ENCODE results near the gene C2orf49. TPM values are rescaled to one million over a fixed set of nuclear protein-coding genes. Genes with fewer than 3 reads are reported as not detected.

C2orf49 gene
- total RNA-seq, 1 experiment from 2014 or later = 11.6 TPM

DNA sequence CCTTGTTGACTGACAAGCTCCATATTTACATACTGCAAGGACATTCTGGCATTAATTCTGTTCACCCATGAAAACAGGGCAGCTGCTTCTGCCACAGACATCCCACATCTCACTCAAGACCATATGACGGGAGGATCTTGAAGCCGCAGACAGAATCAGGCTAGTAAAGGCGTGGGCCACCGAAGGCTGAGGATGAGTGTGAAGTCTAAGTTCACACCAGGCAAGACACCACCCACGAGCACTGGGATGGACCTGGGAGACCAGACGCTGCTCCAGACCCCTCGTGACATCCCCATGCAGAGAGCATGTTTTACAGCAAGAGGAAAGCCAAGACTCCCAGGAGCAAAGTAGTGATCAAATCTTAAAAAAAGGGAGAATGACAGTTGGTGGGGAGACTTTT is 58.4 kb downstream of the C2orf49 start:
- no peak for DNase-seq
- Histone ChIP-seq H3F3A (ENCODE audit: low read length, unreplicated experiment) (peaks cover 4% of the 10 kb centered on the region), H3K79me2 (ENCODE audit: low read length) (peaks cover 85% of the 10 kb centered on the region), H2AFZ (ENCODE audit: low read length) (no peak overlapping the region), H3K9me3 (ENCODE audit: low read length) (no peaks in the 10 kb centered on the region), H3K36me3 (ENCODE audit: low read depth, low read length) (peaks cover 34% of the 10 kb centered on the region), H3K4me2 (ENCODE audit: low read length) (peak overlapping the region; percentile 79), H3K4me1 (ENCODE audit: insufficient read depth, low read length) (peaks cover 64% of the 10 kb centered on the region), H3K9me2 (replicated peaks; ENCODE audit: low read length) (no peaks in the 10 kb centered on the region), H3K4me3 (ENCODE audit: low read length) (peak overlapping the region; percentile 63), H3K27me3 (ENCODE audit: low read length) (no peaks in the 10 kb centered on the region), H3K9ac (ENCODE audit: low read length) (peak overlapping the region; percentile 68), H3K27ac (ENCODE audit: low read length) (peak overlapping the region; percentile 96), H4K20me1 (ENCODE audit: low read length) (peaks cover 16% of the 10 kb centered on the region; the same call in 1 of the 2 replicates)
- intact Hi-C loops (cut with micrococcal nuclease) = loop anchor here (1.0 to 2.0 kb wide), 3 partner anchors 15 to 125 kb away; no protein-coding TSS in a partner anchor
- ATAC-seq = no peak
- POLR2A ChIA-PET (ENCODE audit: unreplicated experiment) = no interaction called here
- CTCF ChIA-PET = no interaction called here
- BruUV-seq (replicated peaks) = no TSS peak
- TF ChIP-seq, protein P1, sequence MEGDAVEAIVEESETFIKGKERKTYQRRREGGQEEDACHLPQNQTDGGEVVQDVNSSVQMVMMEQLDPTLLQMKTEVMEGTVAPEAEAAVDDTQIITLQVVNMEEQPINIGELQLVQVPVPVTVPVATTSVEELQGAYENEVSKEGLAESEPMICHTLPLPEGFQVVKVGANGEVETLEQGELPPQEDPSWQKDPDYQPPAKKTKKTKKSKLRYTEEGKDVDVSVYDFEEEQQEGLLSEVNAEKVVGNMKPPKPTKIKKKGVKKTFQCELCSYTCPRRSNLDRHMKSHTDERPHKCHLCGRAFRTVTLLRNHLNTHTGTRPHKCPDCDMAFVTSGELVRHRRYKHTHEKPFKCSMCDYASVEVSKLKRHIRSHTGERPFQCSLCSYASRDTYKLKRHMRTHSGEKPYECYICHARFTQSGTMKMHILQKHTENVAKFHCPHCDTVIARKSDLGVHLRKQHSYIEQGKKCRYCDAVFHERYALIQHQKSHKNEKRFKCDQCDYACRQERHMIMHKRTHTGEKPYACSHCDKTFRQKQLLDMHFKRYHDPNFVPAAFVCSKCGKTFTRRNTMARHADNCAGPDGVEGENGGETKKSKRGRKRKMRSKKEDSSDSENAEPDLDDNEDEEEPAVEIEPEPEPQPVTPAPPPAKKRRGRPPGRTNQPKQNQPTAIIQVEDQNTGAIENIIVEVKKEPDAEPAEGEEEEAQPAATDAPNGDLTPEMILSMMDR (conservative IDR thresholded peaks at IDR 0.05; ENCODE audit: low read depth, low read length) = no peak
- no peak for TF ChIP-seq EZH2phosphoT487 (IDR thresholded peaks at IDR 0.05; ENCODE audit: borderline replicate concordance, low read length)
- no peak for TF ChIP-seq EZH2 (IDR thresholded peaks at IDR 0.05; ENCODE audit: low read length, unreplicated experiment)

DNA sequence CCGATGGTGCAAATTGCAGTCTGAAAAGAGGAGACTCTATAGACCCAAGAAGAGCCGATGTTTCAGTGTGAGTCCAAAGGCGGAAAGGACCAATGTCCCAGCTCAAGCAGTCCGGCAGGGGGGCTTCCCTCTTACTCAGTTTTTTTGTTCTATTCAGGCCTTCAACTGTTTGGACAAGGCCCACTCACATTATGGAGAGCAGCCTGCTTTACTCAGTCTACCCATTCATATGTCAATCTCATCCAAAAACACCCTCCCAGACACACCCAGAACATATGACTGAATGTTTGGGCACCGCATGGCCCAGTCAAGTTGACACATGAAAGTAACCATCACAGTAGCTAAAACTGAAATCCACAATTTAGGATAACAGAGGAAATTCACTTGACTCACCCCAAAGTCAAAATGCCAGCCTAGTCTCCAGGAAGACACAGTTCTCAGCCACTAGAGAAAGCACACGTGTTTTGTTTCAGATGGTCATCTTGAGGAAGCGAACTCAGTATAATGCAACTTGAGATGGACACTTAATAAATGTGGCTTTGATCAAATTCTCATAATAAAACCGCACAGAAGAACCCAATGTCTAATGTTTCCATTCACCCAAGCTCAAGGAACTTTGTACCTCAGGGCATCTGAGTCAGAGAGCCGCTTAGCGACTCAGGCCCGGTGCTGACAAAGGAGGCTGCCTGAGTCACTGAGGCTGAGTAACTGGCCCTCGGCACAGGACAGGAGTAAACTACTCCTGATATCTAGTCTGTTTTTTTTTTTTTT is 59.1 kb downstream of the C2orf49 start:
- Histone ChIP-seq H3K9me2 (replicated peaks; ENCODE audit: low read length) (no peaks in the 10 kb centered on the region), H3K9ac (ENCODE audit: low read length) (peak overlapping the region; percentile 68), H3K4me1 (ENCODE audit: insufficient read depth, low read length) (peaks cover 58% of the 10 kb centered on the region), H3K79me2 (ENCODE audit: low read length) (peaks cover 78% of the 10 kb centered on the region), H3K9me3 (ENCODE audit: low read length) (no peaks in the 10 kb centered on the region), H2AFZ (ENCODE audit: low read length) (no peak overlapping the region), H3K4me2 (ENCODE audit: low read length) (peak overlapping the region; percentile 79), H3K36me3 (ENCODE audit: low read depth, low read length) (peaks cover 34% of the 10 kb centered on the region), H3K27ac (ENCODE audit: low read length) (peak overlapping the region; percentile 96), H3K27me3 (ENCODE audit: low read length) (no peaks in the 10 kb centered on the region), H4K20me1 (ENCODE audit: low read length) (peaks cover 15% of the 10 kb centered on the region; the same call in 1 of the 2 replicates), H3F3A (ENCODE audit: low read length, unreplicated experiment) (peaks cover 4% of the 10 kb centered on the region), H3K4me3 (ENCODE audit: low read length) (peak overlapping the region; percentile 63)
- ChIA-PET CTCF (interaction anchor here (0.6 to 0.8 kb wide), 2 partner anchors 123 to 124 kb away, joined by 5 to 14 read pairs; no protein-coding TSS in a partner anchor), POLR2A (ENCODE audit: unreplicated experiment) (interaction anchor here (0.6 to 0.7 kb wide), 2 partner anchors 14 to 128 kb away, joined by 3 to 11 read pairs; no protein-coding TSS in a partner anchor)
- peak; percentile 100 for DNase-seq
- ATAC-seq = peak; percentile 78
- BruUV-seq (replicated peaks) = no TSS peak
- TF ChIP-seq, protein P1 (conservative IDR thresholded peaks at IDR 0.05; ENCODE audit: low read depth, low read length) = no peak
- TF ChIP-seq EZH2phosphoT487 (IDR thresholded peaks at IDR 0.05; ENCODE audit: borderline replicate concordance, low read length) (no peak), EZH2 (IDR thresholded peaks at IDR 0.05; ENCODE audit: low read length, unreplicated experiment) (no peak)
- intact Hi-C loops (cut with micrococcal nuclease) = loop anchor here (1.0 to 2.0 kb wide), 3 partner anchors 16 to 124 kb away; no protein-coding TSS in a partner anchor

All from PC-3 (cell line).